Fibroblast of skin of right biceps (primary cell): Measurements from ENCODE around the gene KCNG2.
A peak's percentile ranks its signal among the peaks of the same experiment; 100 is the strongest.

ENCODE experiments used
- DNase-seq: peaks from one replicate; pipeline ENCODE4 v3.0.0-alpha.2; 2013

KCNG2 gene

GRCh38 chr18:79928563-79928960 is 130.8 kb downstream of the KCNG2 start:
- no peak for DNase-seq

- DNase-seq, result no peak
These were observed 132.4 kb downstream of the KCNG2 start for GRCh38 chr18:79930020-79930642.

GRCh38 chr18:79931475-79931874 is 133.7 kb downstream of the KCNG2 start:
- no peak for DNase-seq

GRCh38 chr18:79932907-79933306 is 135.2 kb downstream of the KCNG2 start:
- DNase-seq, result no peak

- DNase-seq, result peak; percentile 78
These were observed 136.0 kb downstream of the KCNG2 start for GRCh38 chr18:79933765-79934164.

- no peak for DNase-seq
These were observed 136.8 kb downstream of the KCNG2 start for GRCh38 chr18:79934311-79935097.

- no peak for DNase-seq
These were observed 137.4 kb downstream of the KCNG2 start for GRCh38 chr18:79935098-79935480.

GRCh38 chr18:79935499-79935898 is 137.8 kb downstream of the KCNG2 start:
- DNase-seq, result no peak

GRCh38 chr18:79935925-79936324 is 138.2 kb downstream of the KCNG2 start:
- DNase-seq, result no peak

- no peak for DNase-seq
These were observed 138.9 kb downstream of the KCNG2 start for GRCh38 chr18:79936641-79937040.

- no peak for DNase-seq
These were observed 139.5 kb downstream of the KCNG2 start for GRCh38 chr18:79937103-79937860.

GRCh38 chr18:79938196-79938595 is 140.5 kb downstream of the KCNG2 start:
- no peak for DNase-seq

- no peak for DNase-seq
These were observed 141.4 kb downstream of the KCNG2 start for GRCh38 chr18:79939096-79939495.

GRCh38 chr18:79940126-79940813 is 142.5 kb downstream of the KCNG2 start:
- no peak for DNase-seq

- no peak for DNase-seq
These were observed 143.2 kb downstream of the KCNG2 start for GRCh38 chr18:79940814-79941472.

- no peak for DNase-seq
These were observed 143.9 kb downstream of the KCNG2 start for GRCh38 chr18:79941473-79942119.

- no peak for DNase-seq
These were observed 144.5 kb downstream of the KCNG2 start for GRCh38 chr18:79942211-79942610.

- no peak for DNase-seq
These were observed 145.3 kb downstream of the KCNG2 start for GRCh38 chr18:79942786-79943607.

- no peak for DNase-seq
These were observed 145.9 kb downstream of the KCNG2 start for GRCh38 chr18:79943608-79944125.

GRCh38 chr18:79944126-79944731 is 146.5 kb downstream of the KCNG2 start:
- no peak for DNase-seq

GRCh38 chr18:79944746-79945117 is 147.0 kb downstream of the KCNG2 start:
- no peak for DNase-seq
